ENCODE measurements around the gene ALOX5AP. TPM values are rescaled to one million over a fixed set of nuclear protein-coding genes. Genes with fewer than 3 reads are reported as not detected.

ALOX5AP gene
- polyA plus RNA-seq, 3 donors = 84.4 to 269 (median 220) TPM

DNA sequence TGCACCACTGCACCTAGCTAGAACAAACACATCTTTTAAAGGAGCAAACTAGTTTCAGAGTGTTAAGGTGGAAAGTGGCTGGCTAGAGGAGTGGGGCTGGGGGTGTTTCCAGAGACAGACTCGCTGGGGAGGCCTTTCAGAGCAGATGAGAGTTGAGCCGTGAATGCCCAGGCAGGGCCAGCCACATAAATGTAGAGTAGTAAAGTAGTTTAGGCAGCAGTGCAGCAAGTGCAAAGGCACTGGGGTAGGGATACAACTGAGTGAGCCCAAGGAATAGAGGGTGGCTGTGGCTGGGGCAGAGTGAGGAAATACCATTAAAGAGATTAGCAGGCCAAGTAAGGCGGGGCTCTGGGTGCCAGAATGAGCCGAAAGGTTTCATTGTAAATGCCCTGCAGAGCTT, 72.0 kb downstream of the ALOX5AP start:
- no peak for DNase-seq
- Histone ChIP-seq H4K20me1 (ENCODE audit: insufficient read depth, low read length) (no peaks in the 10 kb centered on the region), H3K4me2 (replicated peaks; ENCODE audit: extremely low read depth, low read length, poor library complexity, severe bottlenecking) (no peak overlapping the region), H3K36me3 (replicated peaks in 1 of 2; ENCODE audit: control insufficient read depth in 1 of 2, insufficient read depth in 2 of 2, low read length in 2 of 2) (no peaks in the 10 kb centered on the region), H3K9ac (ENCODE audit: insufficient read depth, low read length, poor library complexity, severe bottlenecking) (no peak overlapping the region), H3K27ac (ENCODE audit: low read depth in 1 of 2, low read length in 2 of 2) (no peak overlapping the region), H2AFZ (ENCODE audit: insufficient read depth, low read depth, low read length, poor library complexity, severe bottlenecking) (no peak overlapping the region), H3K27me3 (ENCODE audit: control insufficient read depth in 2 of 2, insufficient read depth in 2 of 2, low read length in 2 of 2) (no peaks in the 10 kb centered on the region), H3K79me2 (ENCODE audit: insufficient read depth, low read length) (no peaks in the 10 kb centered on the region), H3K4me1 (ENCODE audit: control insufficient read depth in 1 of 2, insufficient read depth in 2 of 2, low read length in 2 of 2) (peaks cover 26 to 28% of the 10 kb centered on the region in 2 donors), H3K4me3 (replicated peaks in 1 of 3; ENCODE audit: low read depth in 2 of 3, low read length in 3 of 3) (no peak overlapping the region), H3K9me3 (replicated peaks in 1 of 2; ENCODE audit: control insufficient read depth in 1 of 2, insufficient read depth in 1 of 2, low read length in 2 of 2) (no peaks in the 10 kb centered on the region)
- WGBS (ENCODE audit: insufficient coverage) = 95% methylated on average over 4 of the region's 4 CpGs
- peaks cover 0 to 5% of the 10 kb centered on the region in 2 donors for H3K36me3 Mint-ChIP-seq
- H3K4me1 Mint-ChIP-seq = peaks cover 30% of the 10 kb centered on the region
- intact Hi-C loops (cut with micrococcal nuclease) = loop anchor here (2.0 to 10.0 kb wide), 2 partner anchors 63 to 343 kb away; partner anchors contain the start of gene HMGB1 (in 1 of the 2)
- peaks cover 0 to 2% (median 0%) of the 10 kb centered on the region in 7 donors for H3K9me3 Mint-ChIP-seq
- TF ChIP-seq, protein P1, sequence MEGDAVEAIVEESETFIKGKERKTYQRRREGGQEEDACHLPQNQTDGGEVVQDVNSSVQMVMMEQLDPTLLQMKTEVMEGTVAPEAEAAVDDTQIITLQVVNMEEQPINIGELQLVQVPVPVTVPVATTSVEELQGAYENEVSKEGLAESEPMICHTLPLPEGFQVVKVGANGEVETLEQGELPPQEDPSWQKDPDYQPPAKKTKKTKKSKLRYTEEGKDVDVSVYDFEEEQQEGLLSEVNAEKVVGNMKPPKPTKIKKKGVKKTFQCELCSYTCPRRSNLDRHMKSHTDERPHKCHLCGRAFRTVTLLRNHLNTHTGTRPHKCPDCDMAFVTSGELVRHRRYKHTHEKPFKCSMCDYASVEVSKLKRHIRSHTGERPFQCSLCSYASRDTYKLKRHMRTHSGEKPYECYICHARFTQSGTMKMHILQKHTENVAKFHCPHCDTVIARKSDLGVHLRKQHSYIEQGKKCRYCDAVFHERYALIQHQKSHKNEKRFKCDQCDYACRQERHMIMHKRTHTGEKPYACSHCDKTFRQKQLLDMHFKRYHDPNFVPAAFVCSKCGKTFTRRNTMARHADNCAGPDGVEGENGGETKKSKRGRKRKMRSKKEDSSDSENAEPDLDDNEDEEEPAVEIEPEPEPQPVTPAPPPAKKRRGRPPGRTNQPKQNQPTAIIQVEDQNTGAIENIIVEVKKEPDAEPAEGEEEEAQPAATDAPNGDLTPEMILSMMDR (IDR thresholded peaks at IDR 0.05) = no peak
- no peak overlapping the region for H3K27ac Mint-ChIP-seq
- peaks cover 2 to 7% (median 5%) of the 10 kb centered on the region in 3 donors for H3K27me3 Mint-ChIP-seq (ENCODE audit: low read depth in 3 of 3)
- no peak overlapping the region for H3K4me3 Mint-ChIP-seq

DNA sequence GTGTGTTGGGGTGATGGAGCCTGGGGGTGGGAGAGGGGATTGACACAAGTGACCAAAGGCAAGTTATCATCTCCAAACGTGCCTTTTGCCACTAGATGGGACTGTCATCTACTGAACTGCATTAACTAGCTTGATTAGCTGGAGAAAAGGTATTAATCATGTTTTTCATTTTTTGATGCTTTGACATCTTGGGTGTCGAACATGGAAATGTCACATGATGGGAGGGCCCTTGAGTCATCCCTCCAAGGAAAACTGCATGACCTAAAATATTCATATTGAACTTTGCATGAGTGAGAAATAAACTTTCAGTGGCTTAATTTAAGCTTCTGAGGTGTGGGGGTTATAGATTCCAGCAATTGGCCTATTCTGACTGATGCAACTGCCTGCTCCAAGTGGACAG, 73.3 kb downstream of the ALOX5AP start:
- H3K27me3 Mint-ChIP-seq (ENCODE audit: low read depth in 3 of 3) = peaks cover 0 to 7% (median 4%) of the 10 kb centered on the region in 3 donors
- intact Hi-C loops (cut with micrococcal nuclease) = loop anchor here in 1 of 2 donors (10.0 kb wide), 1 partner anchor 64 kb away; no protein-coding TSS in a partner anchor
- Histone ChIP-seq H4K20me1 (ENCODE audit: insufficient read depth, low read length) (no peaks in the 10 kb centered on the region), H3K27me3 (ENCODE audit: control insufficient read depth in 2 of 2, insufficient read depth in 2 of 2, low read length in 2 of 2) (no peaks in the 10 kb centered on the region), H3K4me2 (replicated peaks; ENCODE audit: extremely low read depth, low read length, poor library complexity, severe bottlenecking) (no peak overlapping the region), H3K27ac (ENCODE audit: low read depth in 1 of 2, low read length in 2 of 2) (no peak overlapping the region), H3K9ac (ENCODE audit: insufficient read depth, low read length, poor library complexity, severe bottlenecking) (no peak overlapping the region), H3K9me3 (replicated peaks in 1 of 2; ENCODE audit: control insufficient read depth in 1 of 2, insufficient read depth in 1 of 2, low read length in 2 of 2) (no peaks in the 10 kb centered on the region), H3K36me3 (replicated peaks in 1 of 2; ENCODE audit: control insufficient read depth in 1 of 2, insufficient read depth in 2 of 2, low read length in 2 of 2) (no peaks in the 10 kb centered on the region), H3K4me3 (replicated peaks in 1 of 3; ENCODE audit: low read depth in 2 of 3, low read length in 3 of 3) (no peak overlapping the region), H3K4me1 (ENCODE audit: control insufficient read depth in 1 of 2, insufficient read depth in 2 of 2, low read length in 2 of 2) (peaks cover 15 to 16% of the 10 kb centered on the region in 2 donors), H2AFZ (ENCODE audit: insufficient read depth, low read depth, low read length, poor library complexity, severe bottlenecking) (no peak overlapping the region), H3K79me2 (ENCODE audit: insufficient read depth, low read length) (no peaks in the 10 kb centered on the region)
- peaks cover 17% of the 10 kb centered on the region for H3K4me1 Mint-ChIP-seq
- no peak for DNase-seq
- TF ChIP-seq, protein P1 (IDR thresholded peaks at IDR 0.05) = no peak
- peaks cover 0 to 2% (median 0%) of the 10 kb centered on the region in 7 donors for H3K9me3 Mint-ChIP-seq
- no peak overlapping the region for H3K4me3 Mint-ChIP-seq
- H3K27ac Mint-ChIP-seq = no peak overlapping the region
- H3K36me3 Mint-ChIP-seq = peaks cover 0 to 3% of the 10 kb centered on the region in 2 donors
- WGBS (ENCODE audit: insufficient coverage) = 50% methylated on average over 1 of the region's 2 CpGs
